Measurements from ENCODE around the gene SLC12A1. TPM values are rescaled to one million over a fixed set of nuclear protein-coding genes. Genes with fewer than 3 reads are reported as not detected.

The SLC12A1 gene
- total RNA-seq, 1 donor from 2014 or later, result 0.53 TPM

DNA sequence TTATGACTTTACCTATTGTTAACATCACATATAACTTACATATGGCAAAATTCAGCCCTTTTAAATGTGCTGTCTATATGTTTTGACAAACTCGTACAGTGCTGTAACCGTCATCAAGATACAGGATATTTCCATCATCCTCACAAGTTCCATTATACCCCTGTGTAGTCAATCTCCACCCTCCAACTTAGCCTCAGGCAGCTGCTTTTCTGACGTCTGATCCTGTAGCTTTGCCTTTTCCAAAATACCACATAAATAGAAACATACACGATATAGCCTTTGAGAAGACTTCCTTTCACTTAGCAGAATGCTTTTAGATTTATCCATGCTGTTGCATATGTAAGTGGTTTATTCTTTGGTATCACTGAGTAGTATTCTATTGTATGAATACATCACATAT is 47.1 kb downstream of the SLC12A1 start:
- no peaks in the 10 kb centered on the region for H3K4me1 Mint-ChIP-seq (ENCODE audit: unreplicated experiment)
- H3K4me3 Mint-ChIP-seq, result no peak overlapping the region
- no peak for DNase-seq (ENCODE audit: extremely low spot score, unreplicated experiment)
- H3K27me3 Mint-ChIP-seq, result no peaks in the 10 kb centered on the region
- TF ChIP-seq, protein P1, sequence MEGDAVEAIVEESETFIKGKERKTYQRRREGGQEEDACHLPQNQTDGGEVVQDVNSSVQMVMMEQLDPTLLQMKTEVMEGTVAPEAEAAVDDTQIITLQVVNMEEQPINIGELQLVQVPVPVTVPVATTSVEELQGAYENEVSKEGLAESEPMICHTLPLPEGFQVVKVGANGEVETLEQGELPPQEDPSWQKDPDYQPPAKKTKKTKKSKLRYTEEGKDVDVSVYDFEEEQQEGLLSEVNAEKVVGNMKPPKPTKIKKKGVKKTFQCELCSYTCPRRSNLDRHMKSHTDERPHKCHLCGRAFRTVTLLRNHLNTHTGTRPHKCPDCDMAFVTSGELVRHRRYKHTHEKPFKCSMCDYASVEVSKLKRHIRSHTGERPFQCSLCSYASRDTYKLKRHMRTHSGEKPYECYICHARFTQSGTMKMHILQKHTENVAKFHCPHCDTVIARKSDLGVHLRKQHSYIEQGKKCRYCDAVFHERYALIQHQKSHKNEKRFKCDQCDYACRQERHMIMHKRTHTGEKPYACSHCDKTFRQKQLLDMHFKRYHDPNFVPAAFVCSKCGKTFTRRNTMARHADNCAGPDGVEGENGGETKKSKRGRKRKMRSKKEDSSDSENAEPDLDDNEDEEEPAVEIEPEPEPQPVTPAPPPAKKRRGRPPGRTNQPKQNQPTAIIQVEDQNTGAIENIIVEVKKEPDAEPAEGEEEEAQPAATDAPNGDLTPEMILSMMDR (conservative IDR thresholded peaks at IDR 0.05), result no peak
- no peak overlapping the region for H3K27ac Mint-ChIP-seq
- H3K36me3 Mint-ChIP-seq, result no peaks in the 10 kb centered on the region
- no peaks in the 10 kb centered on the region for H3K9me3 Mint-ChIP-seq

DNA sequence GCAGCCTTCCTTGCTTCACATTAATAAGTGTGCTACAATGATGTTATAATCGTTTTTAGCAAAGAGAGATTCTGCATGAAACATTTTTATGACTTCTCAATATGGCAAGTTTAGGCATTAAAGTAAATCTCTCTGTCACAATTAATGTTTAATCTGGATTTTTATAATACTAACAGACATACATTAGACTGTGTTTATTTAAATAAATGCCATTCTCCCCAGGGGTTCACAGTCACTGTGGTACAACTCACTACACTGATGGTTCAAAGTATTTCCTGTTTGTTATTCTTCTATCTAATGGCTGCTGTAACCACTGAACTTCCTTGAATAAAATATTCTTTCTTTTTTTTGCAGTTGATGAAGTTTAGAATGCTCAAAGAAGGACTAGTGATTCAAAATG is 59.0 kb downstream of the SLC12A1 start:
- H3K4me3 Mint-ChIP-seq, result no peak overlapping the region
- no peak for DNase-seq (ENCODE audit: extremely low spot score, unreplicated experiment)
- peaks cover 6% of the 10 kb centered on the region for H3K27me3 Mint-ChIP-seq
- TF ChIP-seq, protein P1 (conservative IDR thresholded peaks at IDR 0.05), result no peak
- H3K36me3 Mint-ChIP-seq, result no peaks in the 10 kb centered on the region
- H3K27ac Mint-ChIP-seq, result no peak overlapping the region
- no peaks in the 10 kb centered on the region for H3K9me3 Mint-ChIP-seq
- no peaks in the 10 kb centered on the region for H3K4me1 Mint-ChIP-seq (ENCODE audit: unreplicated experiment)

DNA sequence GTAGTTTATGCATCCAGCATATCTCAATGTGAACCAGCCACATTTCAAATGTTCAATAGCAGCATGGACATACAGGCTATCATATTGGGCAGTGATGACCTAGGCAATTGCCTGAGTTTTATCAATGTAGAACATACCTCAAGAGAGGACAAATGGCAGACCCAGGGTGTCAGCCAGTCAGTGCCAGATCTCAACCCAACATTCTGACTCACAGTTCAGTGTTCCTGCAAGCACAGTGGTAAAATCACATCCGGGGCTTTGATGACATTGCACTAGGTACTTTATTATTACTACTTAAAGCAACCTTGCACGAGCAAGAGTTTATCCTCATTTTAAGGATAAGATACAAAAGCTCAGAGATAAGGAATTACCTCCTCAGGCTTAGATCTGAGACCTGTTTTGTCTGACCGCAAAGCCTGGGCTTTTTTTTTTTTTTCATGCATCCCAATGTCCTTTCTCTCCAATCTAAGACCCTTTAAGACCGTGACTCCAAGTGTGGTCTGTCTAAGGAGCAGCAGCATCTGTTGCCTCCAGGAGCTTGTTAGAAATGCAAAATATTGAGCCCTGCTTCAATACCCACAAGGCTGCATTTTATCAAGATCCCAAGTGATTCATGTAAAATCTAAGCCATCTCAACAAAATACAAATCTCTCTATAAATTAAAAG is 60.1 kb downstream of the SLC12A1 start:
- Mint-ChIP-seq H3K27ac (no peak overlapping the region), H3K4me1 (ENCODE audit: unreplicated experiment) (no peaks in the 10 kb centered on the region), H3K4me3 (no peak overlapping the region), H3K27me3 (peaks cover 6% of the 10 kb centered on the region), H3K9me3 (no peaks in the 10 kb centered on the region), H3K36me3 (no peaks in the 10 kb centered on the region)
- DNase-seq (ENCODE audit: extremely low spot score, unreplicated experiment), result no peak
- TF ChIP-seq, protein P1 (conservative IDR thresholded peaks at IDR 0.05), result no peak

DNA sequence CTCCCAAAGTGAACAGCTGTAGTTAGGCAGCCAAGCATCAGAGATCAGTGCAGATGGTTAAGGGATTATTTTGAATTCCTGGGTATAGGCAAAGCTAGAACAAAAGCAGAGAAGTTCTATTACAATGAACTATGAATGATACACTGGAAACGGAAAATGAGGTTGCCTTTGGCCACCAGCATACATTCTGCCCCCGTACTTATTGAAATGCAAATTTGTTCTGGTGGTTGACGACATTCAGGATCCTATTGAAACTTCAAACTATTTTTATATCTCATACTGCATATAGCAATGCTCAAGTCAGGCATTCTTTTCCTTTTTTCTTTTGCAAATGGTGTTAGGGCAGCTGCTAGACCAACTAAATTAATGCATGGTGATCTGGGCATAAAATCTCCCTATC is 61.7 kb downstream of the SLC12A1 start:
- Mint-ChIP-seq H3K9me3 (no peaks in the 10 kb centered on the region), H3K4me3 (no peak overlapping the region), H3K27ac (no peak overlapping the region), H3K27me3 (peaks cover 6% of the 10 kb centered on the region), H3K36me3 (no peaks in the 10 kb centered on the region), H3K4me1 (ENCODE audit: unreplicated experiment) (no peaks in the 10 kb centered on the region)
- DNase-seq (ENCODE audit: extremely low spot score, unreplicated experiment), result no peak
- TF ChIP-seq, protein P1 (conservative IDR thresholded peaks at IDR 0.05), result no peak

DNA sequence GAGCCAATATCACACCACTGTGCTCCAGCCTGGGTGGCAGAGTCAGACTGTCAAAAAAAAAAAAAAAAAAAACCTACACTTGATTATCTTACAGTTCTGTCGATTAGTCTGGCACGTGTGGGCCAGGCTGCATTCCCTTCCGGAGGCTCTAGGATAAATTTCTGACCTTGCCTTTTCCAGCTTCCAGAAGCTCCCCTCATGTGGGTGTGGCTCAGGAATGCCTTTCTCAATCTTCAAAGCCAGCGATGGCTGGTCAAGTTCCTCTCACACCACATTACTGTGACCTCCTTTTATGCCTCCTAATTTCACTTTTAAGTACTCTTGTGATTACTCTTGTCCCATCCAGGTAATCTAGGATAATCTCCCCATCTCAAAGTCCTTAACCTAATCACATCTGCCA is 66.9 kb downstream of the SLC12A1 start:
- H3K9me3 Mint-ChIP-seq, result no peaks in the 10 kb centered on the region
- no peaks in the 10 kb centered on the region for H3K4me1 Mint-ChIP-seq (ENCODE audit: unreplicated experiment)
- no peak for DNase-seq (ENCODE audit: extremely low spot score, unreplicated experiment)
- no peak overlapping the region for H3K27ac Mint-ChIP-seq
- no peaks in the 10 kb centered on the region for H3K27me3 Mint-ChIP-seq
- no peak overlapping the region for H3K4me3 Mint-ChIP-seq
- H3K36me3 Mint-ChIP-seq, result no peaks in the 10 kb centered on the region
- TF ChIP-seq, protein P1 (conservative IDR thresholded peaks at IDR 0.05), result no peak

Measured in type B pancreatic cell (in vitro differentiated cells).